Mucosa of descending colon (tissue), 3 donors: ENCODE results near the gene LEF1. TPM values are rescaled to one million over a fixed set of nuclear protein-coding genes. Genes with fewer than 3 reads are reported as not detected.
"Not testable (repeated sequence)": the region's sequence is repeated elsewhere in the genome, so short reads cannot be mapped to it uniquely, and the experiment has no call there.

Experiments
- ATAC-seq: fragments of 200-7000 bp; cut with Tn5 transposase; one replicate; pipeline ENCODE4 v1.9.1; 2020; ENCODE audit warnings: mild to moderate bottlenecking, moderate library complexity
- DNase-seq, 3 donors: peaks; one replicate each; pipeline ENCODE4 v3.0.0-alpha.2; 2020
- H3K36me3 ChIP-seq: fragments of 200-600 bp; one replicate; pipeline ENCODE4 v1.8.0; 2021; ENCODE audit warnings: low read depth, mild to moderate bottlenecking
- H3K4me1 ChIP-seq: fragments of 200-600 bp; one replicate; pipeline ENCODE4 v1.8.0; 2021; ENCODE audit warnings: low read depth, mild to moderate bottlenecking
- H3K4me3 ChIP-seq: fragments of 200-600 bp; one replicate; pipeline ENCODE4 v1.8.0; 2021; ENCODE audit warnings: mild to moderate bottlenecking
- H3K9me3 ChIP-seq: fragments of 200-600 bp; one replicate; pipeline ENCODE4 v1.8.0; 2021; ENCODE audit warnings: mild to moderate bottlenecking
- CTCF ChIP-seq: fragments of 200-600 bp; IDR thresholded peaks from one replicate; pipeline ENCODE4 v1.8.0; 2022; ENCODE audit warnings: antibody characterized with exemption, mild to moderate bottlenecking
- intact Hi-C, 2 donors: fragments of 100-400 bp; cut with DNase I in 1 of 2; cut with micrococcal nuclease in 1 of 2; formaldehyde crosslinking; loops; one replicate each; pipeline versions ENCODE4 v1.11.0 to v1.11.1; 2022; cut with DNase I, micrococcal nuclease
- total RNA-seq, 3 donors: library from RNA; stranded (reverse); fragmentation: NEBNext Ultra II Directional in 2 of 3; extraction: Animal tissue kit (Norgen Biotek cat#: 25700) in 2 of 3; gene quantifications; one replicate each; pipeline versions ENCODE4 v1.2.1 to v1.2.4, GENCODE V29; 2021 to 2023
- donor health status: DM: no; HTN: no; CAD: no; lungs with moderate emphysema.
- donor health status: DM: no; HTN: no; CAD: no.
- donor health status: DM: no; HTN: yes; CAD: no.

LEF1 gene
- total RNA-seq, 3 donors from 2014 or later: 2.2 to 3.9 (median 2.5) TPM

GRCh38 chr4:108051343-108051742 is 117.4 kb downstream of the LEF1 start:
- DNase-seq: no peak
- no peak overlapping the region for H3K4me3 ChIP-seq
- no peaks in the 10 kb centered on the region for H3K9me3 ChIP-seq
- H3K4me1 ChIP-seq: no peaks in the 10 kb centered on the region
- intact Hi-C loops: no loop called here
- H3K36me3 ChIP-seq: no peaks in the 10 kb centered on the region
- no peak for ATAC-seq
- TF ChIP-seq CTCF: no peak

GRCh38 chr4:108050166-108051111 is 118.3 kb downstream of the LEF1 start:
- H3K4me1 ChIP-seq, H3K4me3 ChIP-seq, intact Hi-C loops, H3K36me3 ChIP-seq, H3K9me3 ChIP-seq, DNase-seq: not testable (repeated sequence)
- ATAC-seq: peak; percentile 27

- Histone ChIP-seq H3K36me3 (no peaks in the 10 kb centered on the region), H3K4me3 (no peak overlapping the region), H3K4me1 (no peaks in the 10 kb centered on the region), H3K9me3 (no peaks in the 10 kb centered on the region)
- intact Hi-C loops: no loop called here
- DNase-seq: no peak
- no peak for TF ChIP-seq CTCF
- ATAC-seq: no peak
These were observed 119.3 kb downstream of the LEF1 start for GRCh38 chr4:108049406-108049805.

- no peaks in the 10 kb centered on the region for H3K4me1 ChIP-seq
- no peak for ATAC-seq
- TF ChIP-seq CTCF: no peak
These were observed 119.7 kb downstream of the LEF1 start for GRCh38 chr4:108048997-108049396.

GRCh38 chr4:108048157-108048556 is 120.6 kb downstream of the LEF1 start:
- H3K4me3 ChIP-seq: no peak overlapping the region
- H3K36me3 ChIP-seq: no peaks in the 10 kb centered on the region
- H3K9me3 ChIP-seq: no peaks in the 10 kb centered on the region
- DNase-seq: no peak
- intact Hi-C loops: no loop called here
- TF ChIP-seq CTCF: no peak
- no peaks in the 10 kb centered on the region for H3K4me1 ChIP-seq
- ATAC-seq: no peak

More at GRCh38 chr4:108048997-108049396, 119.7 kb downstream of the LEF1 start:
- no peak for DNase-seq
- intact Hi-C loops: no loop called here
- Histone ChIP-seq H3K36me3 (no peaks in the 10 kb centered on the region), H3K4me3 (no peak overlapping the region), H3K9me3 (no peaks in the 10 kb centered on the region)

GRCh38 chr4:108047199-108047598 is 121.5 kb downstream of the LEF1 start:
- no peak for TF ChIP-seq CTCF
- Histone ChIP-seq H3K4me1 (no peaks in the 10 kb centered on the region), H3K36me3 (no peaks in the 10 kb centered on the region), H3K9me3 (no peaks in the 10 kb centered on the region), H3K4me3 (no peak overlapping the region)
- no peak for ATAC-seq
- intact Hi-C loops: no loop called here
- no peak for DNase-seq
